DND-41 (cell line): ENCODE results near the gene RHOB.

Experiments
- ATAC-seq: fragments of 200-7000 bp; cut with Tn5 transposase; 3 replicates; pipeline ENCODE4 v1.9.1; 2021; ENCODE audit warnings: low read depth; ENCODE audit not compliant: insufficient read depth
- DNase-seq: peaks from one replicate; pipeline ENCODE4 v3.0.0-alpha.2; 2020
- H2AFZ ChIP-seq: 2 replicates; pipeline ENCODE4 v1.6.0; 2012; ENCODE audit warnings: low read depth, low read length
- H3K27ac ChIP-seq: 2 replicates; pipeline ENCODE4 v1.5.1; 2012; ENCODE audit warnings: low read length, inconsistent platforms
- H3K27me3 ChIP-seq: fragments of 200-600 bp; sonication (generic); 2 replicates; pipeline ENCODE4 v1.6.0; 2012; ENCODE audit warnings: low read length, mild to moderate bottlenecking, inconsistent platforms; ENCODE audit not compliant: insufficient read depth, poor library complexity
- H3K36me3 ChIP-seq: 2 replicates; pipeline ENCODE4 v1.5.1; 2012; ENCODE audit warnings: low read length, inconsistent platforms; ENCODE audit not compliant: insufficient read depth
- H3K4me1 ChIP-seq: 2 replicates; pipeline ENCODE4 v1.5.1; 2012; ENCODE audit warnings: mild to moderate bottlenecking, low read length; ENCODE audit not compliant: insufficient read depth
- H3K4me2 ChIP-seq: 2 replicates; pipeline ENCODE4 v1.6.0; 2012; ENCODE audit warnings: mild to moderate bottlenecking, moderate library complexity, low read length, inconsistent platforms; ENCODE audit not compliant: insufficient read depth
- H3K4me3 ChIP-seq, 2 experiments: fragments of 200-600 bp in 1 of 2; shearing (Covaris generic) in 1 of 2; 2 replicates each; pipeline ENCODE4 v1.5.1; 2012 to 2016; ENCODE audit warnings: inconsistent platforms in 2 of 2, low read length in 2 of 2, mild to moderate bottlenecking in 2 of 2, low read depth in 1 of 2, moderate library complexity in 1 of 2
- H3K79me2 ChIP-seq: 2 replicates; pipeline ENCODE4 v1.6.0; 2012; ENCODE audit warnings: low read length, inconsistent platforms; ENCODE audit not compliant: insufficient read depth
- H3K9ac ChIP-seq: 2 replicates; pipeline ENCODE4 v1.6.0; 2012; ENCODE audit warnings: low read depth, mild to moderate bottlenecking, inconsistent platforms, low read length, moderate library complexity
- H3K9me3 ChIP-seq: 2 replicates; pipeline ENCODE4 v1.5.1; 2012; ENCODE audit warnings: low read length, moderate library complexity, mild to moderate bottlenecking, inconsistent platforms; ENCODE audit not compliant: insufficient read depth, severe bottlenecking
- H4K20me1 ChIP-seq: 2 replicates; pipeline ENCODE4 v1.6.0; 2012; ENCODE audit warnings: low read length; ENCODE audit not compliant: insufficient read depth
- CTCF ChIP-seq: IDR thresholded peaks from 2 replicates; pipeline ENCODE4 v1.5.1; 2012; ENCODE audit warnings: borderline replicate concordance, low read length, moderate library complexity, mild to moderate bottlenecking; ENCODE audit not compliant: poor library complexity, severe bottlenecking; ENCODE audit errors: extremely low read depth
- EZH2 ChIP-seq: IDR thresholded peaks from 3 replicates; pipeline ENCODE4 v1.6.1; 2012; ENCODE audit warnings: borderline replicate concordance, low read depth, mild to moderate bottlenecking, moderate library complexity, low read length, inconsistent platforms; ENCODE audit not compliant: severe bottlenecking

Gene RHOB

GRCh38 chr2:20403774-20404312 is 43.0 kb upstream of the RHOB start:
- TF ChIP-seq CTCF (no peak), EZH2 (no peak)
- Histone ChIP-seq H3K9me3 (peaks cover 2% of the 10 kb centered on the region), H3K4me1 (no peaks in the 10 kb centered on the region), H3K79me2 (no peaks in the 10 kb centered on the region), H3K27me3 (no peaks in the 10 kb centered on the region), H3K36me3 (no peaks in the 10 kb centered on the region), H3K27ac (no peak overlapping the region), H3K4me2 (no peak overlapping the region), H3K4me3 (no peak overlapping the region), H4K20me1 (no peaks in the 10 kb centered on the region), H3K9ac (no peak overlapping the region), H2AFZ (no peak overlapping the region)
- DNase-seq (no peak), ATAC-seq (no peak)

DNA sequence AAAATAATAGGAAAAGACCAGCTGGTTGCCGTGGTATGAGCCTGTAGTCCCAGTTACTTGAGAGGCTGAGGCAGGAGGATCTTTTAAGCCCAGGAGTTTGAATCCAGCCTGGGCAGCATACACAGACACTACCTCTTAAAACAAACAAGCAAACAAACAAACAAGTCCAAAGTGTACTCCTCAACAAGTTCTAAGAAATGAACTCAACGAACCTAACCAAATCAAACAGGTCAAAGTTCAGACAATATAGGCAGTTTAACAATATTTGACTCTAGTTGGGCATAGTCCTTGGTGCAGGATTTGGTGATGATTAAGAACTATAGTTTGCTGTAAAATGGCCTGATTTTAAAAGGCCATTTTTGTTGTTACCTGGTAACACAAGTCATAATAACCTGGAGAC is 41.9 kb upstream of the RHOB start:
- no peak overlapping the region for H3K27ac ChIP-seq
- no peak overlapping the region for H2AFZ ChIP-seq
- DNase-seq (no peak), ATAC-seq (no peak)
- peaks cover 11% of the 10 kb centered on the region for H3K9me3 ChIP-seq
- no peaks in the 10 kb centered on the region for H4K20me1 ChIP-seq
- no peaks in the 10 kb centered on the region for H3K27me3 ChIP-seq
- no peak overlapping the region for H3K4me2 ChIP-seq
- no peaks in the 10 kb centered on the region for H3K79me2 ChIP-seq
- H3K9ac ChIP-seq = no peak overlapping the region
- H3K4me3 ChIP-seq = no peak overlapping the region
- no peak for TF ChIP-seq CTCF
- TF ChIP-seq EZH2 = no peak
- no peaks in the 10 kb centered on the region for H3K36me3 ChIP-seq
- H3K4me1 ChIP-seq = no peaks in the 10 kb centered on the region

DNA sequence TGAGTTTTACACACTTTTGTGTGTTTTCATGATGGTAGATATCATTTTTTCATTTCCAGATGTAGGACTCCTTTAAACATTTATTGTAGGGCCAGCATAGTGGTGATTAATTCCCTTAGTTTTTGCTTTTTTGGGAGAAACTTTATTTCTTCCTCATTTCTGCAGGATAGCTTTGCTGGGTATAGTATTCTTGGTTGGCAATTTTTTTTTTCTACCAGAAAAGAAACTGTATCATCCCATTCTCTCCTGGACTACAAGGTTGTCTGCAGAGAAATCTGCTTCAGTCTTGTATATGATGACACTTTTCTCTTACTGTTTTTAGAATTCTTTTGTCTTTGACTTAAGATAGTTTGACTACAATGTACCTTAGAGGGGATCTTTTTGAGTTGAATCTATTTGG is 37.8 kb upstream of the RHOB start:
- Histone ChIP-seq H3K27me3 (no peaks in the 10 kb centered on the region), H4K20me1 (no peaks in the 10 kb centered on the region), H3K4me1 (no peaks in the 10 kb centered on the region), H3K27ac (no peak overlapping the region), H3K9ac (no peak overlapping the region), H3K36me3 (no peaks in the 10 kb centered on the region), H3K4me2 (no peak overlapping the region), H2AFZ (no peak overlapping the region), H3K79me2 (no peaks in the 10 kb centered on the region), H3K9me3 (peaks cover 15% of the 10 kb centered on the region), H3K4me3 (no peak overlapping the region)
- TF ChIP-seq CTCF (no peak), EZH2 (no peak)
- DNase-seq = no peak
- ATAC-seq = no peak

DNA sequence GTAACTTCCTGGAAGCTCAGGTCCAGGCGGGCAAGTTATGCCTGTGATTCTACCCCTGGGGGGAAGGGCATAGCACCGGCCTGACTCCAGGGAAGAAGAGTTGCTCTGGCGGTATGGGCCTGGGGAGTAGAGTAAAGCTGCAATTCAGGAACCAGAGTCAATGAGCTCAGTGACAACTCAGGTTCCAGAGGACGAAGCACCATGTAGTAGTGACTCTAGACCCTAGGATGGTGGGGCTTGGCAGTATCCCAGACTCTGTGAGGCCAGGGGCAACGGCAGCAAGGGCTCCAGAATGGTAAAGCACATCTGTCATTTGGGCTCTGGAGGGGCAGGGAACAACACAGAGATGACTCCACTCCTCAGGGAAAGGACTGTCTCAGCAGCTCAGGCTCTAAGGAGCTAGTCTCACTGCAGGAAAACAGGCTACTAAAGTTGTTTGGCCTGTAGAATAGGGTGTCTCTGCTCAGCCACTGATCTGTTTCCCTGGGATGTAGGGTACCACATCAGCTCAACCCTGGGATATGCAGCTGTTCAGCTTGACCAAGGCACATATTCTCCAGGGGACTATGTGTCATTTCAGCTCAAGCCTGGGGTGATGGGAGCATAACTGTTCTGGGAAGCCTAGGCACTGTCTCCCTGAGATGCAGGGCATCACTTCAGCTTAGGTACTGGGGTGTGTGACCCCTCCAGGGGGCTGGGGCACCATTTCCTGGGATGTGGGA is 36.2 kb upstream of the RHOB start:
- TF ChIP-seq CTCF (no peak), EZH2 (no peak)

More for the DNA sequence above, 36.2 kb upstream of the RHOB start:
- Histone ChIP-seq H3K9ac (no peak overlapping the region), H3K27me3 (no peaks in the 10 kb centered on the region), H4K20me1 (no peaks in the 10 kb centered on the region), H3K27ac (no peak overlapping the region), H3K4me2 (no peak overlapping the region), H2AFZ (no peak overlapping the region), H3K4me3 (no peak overlapping the region), H3K4me1 (no peaks in the 10 kb centered on the region), H3K36me3 (no peaks in the 10 kb centered on the region), H3K79me2 (no peaks in the 10 kb centered on the region), H3K9me3 (peaks cover 15% of the 10 kb centered on the region)
- DNase-seq (no peak), ATAC-seq (no peak)
